ENCODE measurements around the gene SPATA3.

The SPATA3 gene

GRCh38 chr2:231015926-231016325 is 20.0 kb downstream of the SPATA3 start:
- no peak overlapping the region for H3K27ac ChIP-seq (replicated peaks; ENCODE audit: low read length)
- no peaks in the 10 kb centered on the region for H3K9me3 ChIP-seq (replicated peaks in 1 of 2; ENCODE audit: control insufficient read depth in 2 of 2, insufficient read depth in 1 of 2, low read depth in 1 of 2, low read length in 2 of 2)
- H3K18ac ChIP-seq (ENCODE audit: low read length): no peak overlapping the region
- no peak overlapping the region for H3K9ac ChIP-seq (ENCODE audit: low read depth, low read length, poor library complexity)
- H3K23ac ChIP-seq (ENCODE audit: low read depth, low read length, poor library complexity): no peak overlapping the region
- peak overlapping the region; percentile 18 for H3K4me2 ChIP-seq (ENCODE audit: insufficient read depth, low read length, poor library complexity, severe bottlenecking)
- peaks cover 0 to 2% (median 0%) of the 10 kb centered on the region in 3 experiments for H3K27me3 ChIP-seq (ENCODE audit: control insufficient read depth in 3 of 3, insufficient read depth in 3 of 3, low read depth in 1 of 3, low read length in 3 of 3)
- H2AFZ ChIP-seq (ENCODE audit: low read length): peak overlapping the region; percentile 76
- H3K4me3 ChIP-seq (ENCODE audit: low read length in 2 of 2): no peak overlapping the region
- H2AK5ac ChIP-seq (ENCODE audit: low read depth, low read length): no peak overlapping the region
- no peak overlapping the region for H4K8ac ChIP-seq (ENCODE audit: low read depth, low read length)
- H2BK120ac ChIP-seq (ENCODE audit: low read depth, low read length): no peak overlapping the region
- no peak overlapping the region for H4K91ac ChIP-seq (ENCODE audit: low read depth, low read length, poor library complexity)
- no peak overlapping the region for H2BK12ac ChIP-seq (ENCODE audit: low read length)
- H3K79me1 ChIP-seq (ENCODE audit: low read depth, low read length): no peaks in the 10 kb centered on the region
- no peak overlapping the region for H2BK5ac ChIP-seq (ENCODE audit: low read length)
- WGBS, 2 donors (ENCODE audit: extremely low coverage in 2 of 2, insufficient read length in 2 of 2, insufficient replicate concordance in 1 of 2): no CpG with 5 or more reads among the region's 3 CpGs
- peaks cover 7 to 14% of the 10 kb centered on the region in 2 donors for H3K4me1 ChIP-seq (ENCODE audit: control insufficient read depth in 2 of 2, insufficient read depth in 1 of 2, low read depth in 1 of 2, low read length in 2 of 2)
- H2BK15ac ChIP-seq (ENCODE audit: low read length): no peak overlapping the region
- H3K4ac ChIP-seq (ENCODE audit: low read length): no peak overlapping the region
- H3K36me3 ChIP-seq (replicated peaks in 1 of 2; ENCODE audit: control insufficient read depth in 2 of 2, insufficient read depth in 2 of 2, low read length in 2 of 2): no peaks in the 10 kb centered on the region
- H3K14ac ChIP-seq (ENCODE audit: low read length): no peak overlapping the region
- no peak for DNase-seq (ENCODE audit: low spot score)

- H3K27me3 ChIP-seq (ENCODE audit: control insufficient read depth in 3 of 3, insufficient read depth in 3 of 3, low read depth in 1 of 3, low read length in 3 of 3): peaks cover 0 to 2% (median 0%) of the 10 kb centered on the region in 3 experiments
- no peak overlapping the region for H4K8ac ChIP-seq (ENCODE audit: low read depth, low read length)
- H3K9me3 ChIP-seq (replicated peaks in 1 of 2; ENCODE audit: control insufficient read depth in 2 of 2, insufficient read depth in 1 of 2, low read depth in 1 of 2, low read length in 2 of 2): no peaks in the 10 kb centered on the region
- no peak overlapping the region for H3K23ac ChIP-seq (ENCODE audit: low read depth, low read length, poor library complexity)
- H2BK120ac ChIP-seq (ENCODE audit: low read depth, low read length): no peak overlapping the region
- H3K27ac ChIP-seq (replicated peaks; ENCODE audit: low read length): no peak overlapping the region
- H3K14ac ChIP-seq (ENCODE audit: low read length): no peak overlapping the region
- H3K4ac ChIP-seq (ENCODE audit: low read length): no peak overlapping the region
- H3K4me2 ChIP-seq (ENCODE audit: insufficient read depth, low read length, poor library complexity, severe bottlenecking): no peak overlapping the region
- H2AK5ac ChIP-seq (ENCODE audit: low read depth, low read length): no peak overlapping the region
- no peaks in the 10 kb centered on the region for H3K79me1 ChIP-seq (ENCODE audit: low read depth, low read length)
- no peak overlapping the region for H2BK5ac ChIP-seq (ENCODE audit: low read length)
- no peak overlapping the region for H2BK15ac ChIP-seq (ENCODE audit: low read length)
- peaks cover 7 to 14% of the 10 kb centered on the region in 2 donors for H3K4me1 ChIP-seq (ENCODE audit: control insufficient read depth in 2 of 2, insufficient read depth in 1 of 2, low read depth in 1 of 2, low read length in 2 of 2)
- no peak overlapping the region for H3K4me3 ChIP-seq (ENCODE audit: low read length in 2 of 2)
- H3K9ac ChIP-seq (ENCODE audit: low read depth, low read length, poor library complexity): no peak overlapping the region
- no CpG with 5 or more reads among the region's 6 CpGs for WGBS, 2 donors (ENCODE audit: extremely low coverage in 2 of 2, insufficient read length in 2 of 2, insufficient replicate concordance in 1 of 2)
- H3K18ac ChIP-seq (ENCODE audit: low read length): no peak overlapping the region
- H4K91ac ChIP-seq (ENCODE audit: low read depth, low read length, poor library complexity): no peak overlapping the region
- no peaks in the 10 kb centered on the region for H3K36me3 ChIP-seq (replicated peaks in 1 of 2; ENCODE audit: control insufficient read depth in 2 of 2, insufficient read depth in 2 of 2, low read length in 2 of 2)
- no peak overlapping the region for H2BK12ac ChIP-seq (ENCODE audit: low read length)
- DNase-seq (ENCODE audit: low spot score): no peak
- no peak overlapping the region for H2AFZ ChIP-seq (ENCODE audit: low read length)
Observed at GRCh38 chr2:231016566-231017230, 20.8 kb downstream of the SPATA3 start.

- Histone ChIP-seq H2BK5ac (ENCODE audit: low read length) (no peak overlapping the region), H4K91ac (ENCODE audit: low read depth, low read length, poor library complexity) (no peak overlapping the region), H3K4me3 (ENCODE audit: low read length in 2 of 2) (no peak overlapping the region), H2BK120ac (ENCODE audit: low read depth, low read length) (no peak overlapping the region), H2BK12ac (ENCODE audit: low read length) (no peak overlapping the region), H3K14ac (ENCODE audit: low read length) (no peak overlapping the region), H2AK5ac (ENCODE audit: low read depth, low read length) (no peak overlapping the region), H3K36me3 (replicated peaks in 1 of 2; ENCODE audit: control insufficient read depth in 2 of 2, insufficient read depth in 2 of 2, low read length in 2 of 2) (no peaks in the 10 kb centered on the region), H3K27me3 (ENCODE audit: control insufficient read depth in 3 of 3, insufficient read depth in 3 of 3, low read depth in 1 of 3, low read length in 3 of 3) (peaks cover 0 to 2% (median 0%) of the 10 kb centered on the region in 3 experiments), H3K79me1 (ENCODE audit: low read depth, low read length) (no peaks in the 10 kb centered on the region), H3K4me2 (ENCODE audit: insufficient read depth, low read length, poor library complexity, severe bottlenecking) (no peak overlapping the region), H3K4ac (ENCODE audit: low read length) (no peak overlapping the region), H3K23ac (ENCODE audit: low read depth, low read length, poor library complexity) (no peak overlapping the region), H3K18ac (ENCODE audit: low read length) (no peak overlapping the region), H4K8ac (ENCODE audit: low read depth, low read length) (no peak overlapping the region), H2BK15ac (ENCODE audit: low read length) (no peak overlapping the region), H3K4me1 (ENCODE audit: control insufficient read depth in 2 of 2, insufficient read depth in 1 of 2, low read depth in 1 of 2, low read length in 2 of 2) (peaks cover 7 to 14% of the 10 kb centered on the region in 2 donors), H2AFZ (ENCODE audit: low read length) (no peak overlapping the region), H3K9ac (ENCODE audit: low read depth, low read length, poor library complexity) (no peak overlapping the region), H3K27ac (replicated peaks; ENCODE audit: low read length) (no peak overlapping the region), H3K9me3 (replicated peaks in 1 of 2; ENCODE audit: control insufficient read depth in 2 of 2, insufficient read depth in 1 of 2, low read depth in 1 of 2, low read length in 2 of 2) (no peaks in the 10 kb centered on the region)
- no CpG with 5 or more reads among the region's 4 CpGs for WGBS, 2 donors (ENCODE audit: extremely low coverage in 2 of 2, insufficient read length in 2 of 2, insufficient replicate concordance in 1 of 2)
- no peak for DNase-seq (ENCODE audit: low spot score)
Observed at GRCh38 chr2:231017231-231017598, 21.3 kb downstream of the SPATA3 start.

- peaks cover 7 to 14% of the 10 kb centered on the region in 2 donors for H3K4me1 ChIP-seq (ENCODE audit: control insufficient read depth in 2 of 2, insufficient read depth in 1 of 2, low read depth in 1 of 2, low read length in 2 of 2)
- no peak overlapping the region for H3K18ac ChIP-seq (ENCODE audit: low read length)
- no peak overlapping the region for H3K4ac ChIP-seq (ENCODE audit: low read length)
- no peak overlapping the region for H2BK12ac ChIP-seq (ENCODE audit: low read length)
- no peaks in the 10 kb centered on the region for H3K79me1 ChIP-seq (ENCODE audit: low read depth, low read length)
- H3K9ac ChIP-seq (ENCODE audit: low read depth, low read length, poor library complexity): no peak overlapping the region
- H2BK5ac ChIP-seq (ENCODE audit: low read length): no peak overlapping the region
- WGBS, 2 donors (ENCODE audit: extremely low coverage in 2 of 2, insufficient read length in 2 of 2, insufficient replicate concordance in 1 of 2): no CpG with 5 or more reads among the region's 3 CpGs
- DNase-seq (ENCODE audit: low spot score): no peak
- no peak overlapping the region for H3K27ac ChIP-seq (replicated peaks; ENCODE audit: low read length)
- H3K4me3 ChIP-seq (ENCODE audit: low read length in 2 of 2): no peak overlapping the region
- no peak overlapping the region for H4K8ac ChIP-seq (ENCODE audit: low read depth, low read length)
- no peak overlapping the region for H4K91ac ChIP-seq (ENCODE audit: low read depth, low read length, poor library complexity)
- H2AK5ac ChIP-seq (ENCODE audit: low read depth, low read length): no peak overlapping the region
- no peaks in the 10 kb centered on the region for H3K36me3 ChIP-seq (replicated peaks in 1 of 2; ENCODE audit: control insufficient read depth in 2 of 2, insufficient read depth in 2 of 2, low read length in 2 of 2)
- H3K9me3 ChIP-seq (replicated peaks in 1 of 2; ENCODE audit: control insufficient read depth in 2 of 2, insufficient read depth in 1 of 2, low read depth in 1 of 2, low read length in 2 of 2): no peaks in the 10 kb centered on the region
- no peak overlapping the region for H3K23ac ChIP-seq (ENCODE audit: low read depth, low read length, poor library complexity)
- no peak overlapping the region for H3K4me2 ChIP-seq (ENCODE audit: insufficient read depth, low read length, poor library complexity, severe bottlenecking)
- no peak overlapping the region for H2BK15ac ChIP-seq (ENCODE audit: low read length)
- H3K27me3 ChIP-seq (ENCODE audit: control insufficient read depth in 3 of 3, insufficient read depth in 3 of 3, low read depth in 1 of 3, low read length in 3 of 3): peaks cover 0 to 2% (median 0%) of the 10 kb centered on the region in 3 experiments
- no peak overlapping the region for H2BK120ac ChIP-seq (ENCODE audit: low read depth, low read length)
- H3K14ac ChIP-seq (ENCODE audit: low read length): no peak overlapping the region
- H2AFZ ChIP-seq (ENCODE audit: low read length): no peak overlapping the region
Observed at GRCh38 chr2:231018184-231018583, 22.3 kb downstream of the SPATA3 start.
